Ovary (tissue), 3 donors: Measurements from ENCODE around the gene ACSS2.

Source experiments
- CTCF ChIP-seq, 3 donors: fragments of 450-650 bp in 2 of 3; fragments of 200-600 bp in 1 of 3; IDR thresholded peaks; one replicate each; pipeline versions ENCODE4 v1.5.1 to v1.8.0; 2016 to 2022; ENCODE audit warnings: antibody characterized with exemption in 3 of 3, mild to moderate bottlenecking in 1 of 3
- EP300 ChIP-seq: sonication (generic); formaldehyde crosslinking; IDR thresholded peaks from one replicate; pipeline ENCODE4 v1.6.1; 2017; ENCODE audit warnings: antibody characterized with exemption
- donor health status: DM: no; HTN: no; CAD: no.

GRCh38 chr20:34883087-34883688, 6.8 kb downstream of the ACSS2 start:
- no peak for TF ChIP-seq CTCF (IDR thresholded peaks at IDR 0.05)
- TF ChIP-seq EP300 = no peak
